GM21447 (cell line): Measurements from ENCODE around the gene SIM1.

Source experiments
- ATAC-seq: cut with Tn5 transposase; IDR thresholded peaks from one replicate; pipeline ENCODE4 v1.9.1; 2021; ENCODE audit not compliant: unreplicated experiment

Gene SIM1, protein sequence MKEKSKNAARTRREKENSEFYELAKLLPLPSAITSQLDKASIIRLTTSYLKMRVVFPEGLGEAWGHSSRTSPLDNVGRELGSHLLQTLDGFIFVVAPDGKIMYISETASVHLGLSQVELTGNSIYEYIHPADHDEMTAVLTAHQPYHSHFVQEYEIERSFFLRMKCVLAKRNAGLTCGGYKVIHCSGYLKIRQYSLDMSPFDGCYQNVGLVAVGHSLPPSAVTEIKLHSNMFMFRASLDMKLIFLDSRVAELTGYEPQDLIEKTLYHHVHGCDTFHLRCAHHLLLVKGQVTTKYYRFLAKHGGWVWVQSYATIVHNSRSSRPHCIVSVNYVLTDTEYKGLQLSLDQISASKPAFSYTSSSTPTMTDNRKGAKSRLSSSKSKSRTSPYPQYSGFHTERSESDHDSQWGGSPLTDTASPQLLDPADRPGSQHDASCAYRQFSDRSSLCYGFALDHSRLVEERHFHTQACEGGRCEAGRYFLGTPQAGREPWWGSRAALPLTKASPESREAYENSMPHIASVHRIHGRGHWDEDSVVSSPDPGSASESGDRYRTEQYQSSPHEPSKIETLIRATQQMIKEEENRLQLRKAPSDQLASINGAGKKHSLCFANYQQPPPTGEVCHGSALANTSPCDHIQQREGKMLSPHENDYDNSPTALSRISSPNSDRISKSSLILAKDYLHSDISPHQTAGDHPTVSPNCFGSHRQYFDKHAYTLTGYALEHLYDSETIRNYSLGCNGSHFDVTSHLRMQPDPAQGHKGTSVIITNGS

DNA sequence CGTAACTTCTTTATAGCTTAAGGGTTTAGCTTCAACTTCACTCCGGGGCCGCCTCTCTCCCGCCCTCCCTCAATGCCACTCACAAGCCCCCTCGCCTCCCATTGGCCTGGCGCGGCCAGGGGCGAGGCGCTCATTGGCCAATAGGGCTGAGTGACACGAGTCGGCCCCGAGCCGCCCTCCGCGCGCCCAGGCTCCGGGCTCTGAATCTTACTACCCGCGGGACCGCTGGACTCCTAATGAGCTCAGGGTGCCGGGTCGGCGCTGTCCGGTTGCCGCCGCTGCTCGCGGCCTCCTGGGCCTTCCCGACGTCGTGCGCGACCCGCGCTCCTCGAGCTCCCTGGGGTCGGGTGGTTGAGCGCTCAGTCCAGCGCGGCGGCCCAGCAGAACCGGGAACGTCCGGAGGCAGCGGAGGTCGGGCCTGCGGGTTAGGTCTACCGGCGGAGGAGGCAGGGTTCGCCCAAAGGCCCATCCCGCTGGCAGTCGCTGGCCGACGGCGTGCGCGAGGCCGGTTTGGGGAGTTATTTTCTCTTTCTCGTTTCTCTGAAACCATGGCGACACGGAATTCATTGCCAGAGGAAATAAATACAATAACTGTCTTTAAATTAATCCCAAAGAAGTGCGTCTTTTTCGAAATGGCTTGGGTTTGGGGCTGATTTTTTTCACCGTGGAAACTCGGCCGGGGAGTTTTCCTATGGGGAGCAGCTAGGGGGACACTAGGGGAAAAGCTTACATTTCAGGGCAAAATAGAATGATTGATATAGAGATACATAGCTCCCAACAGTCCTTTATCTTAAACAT, at the start of gene SIM1:
Gene SIM1, minus strand, starts transcription at position 19 of the 798 bp plus-strand sequence. CDS start 1,453 bp downstream, outside the sequence.
- peak; percentile 44 for ATAC-seq

DNA sequence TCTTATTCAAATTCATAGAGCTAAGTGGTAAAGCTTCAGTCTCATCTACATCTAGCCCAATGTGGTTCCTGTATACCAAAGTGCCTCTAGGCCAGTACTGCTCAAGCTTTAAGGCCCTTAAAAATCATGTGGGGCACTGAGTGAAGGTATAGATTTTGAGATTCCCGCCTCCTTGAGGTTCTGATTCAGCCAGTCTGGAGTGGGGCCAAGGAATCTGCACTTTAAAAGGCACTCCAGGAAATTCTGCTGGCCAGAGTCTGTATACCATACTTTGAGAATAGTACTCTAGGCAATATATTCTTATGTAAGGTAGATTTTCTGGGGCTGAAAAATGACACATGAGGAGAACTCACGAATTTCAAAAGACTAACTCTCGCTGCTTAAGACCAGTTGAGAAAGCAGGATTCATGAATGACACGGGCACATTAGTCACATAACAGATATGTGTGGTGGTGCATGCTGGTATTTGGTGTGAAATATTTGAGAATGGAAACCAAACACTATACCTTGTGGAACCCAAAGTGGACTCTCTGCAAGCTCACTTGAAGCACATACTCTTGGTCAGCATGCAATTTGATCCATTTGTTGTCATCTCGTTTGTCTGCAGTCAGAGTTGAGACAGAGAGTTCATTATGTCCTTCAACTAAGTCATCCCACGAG, 47.6 kb upstream of the SIM1 start:
- no peak for ATAC-seq

DNA sequence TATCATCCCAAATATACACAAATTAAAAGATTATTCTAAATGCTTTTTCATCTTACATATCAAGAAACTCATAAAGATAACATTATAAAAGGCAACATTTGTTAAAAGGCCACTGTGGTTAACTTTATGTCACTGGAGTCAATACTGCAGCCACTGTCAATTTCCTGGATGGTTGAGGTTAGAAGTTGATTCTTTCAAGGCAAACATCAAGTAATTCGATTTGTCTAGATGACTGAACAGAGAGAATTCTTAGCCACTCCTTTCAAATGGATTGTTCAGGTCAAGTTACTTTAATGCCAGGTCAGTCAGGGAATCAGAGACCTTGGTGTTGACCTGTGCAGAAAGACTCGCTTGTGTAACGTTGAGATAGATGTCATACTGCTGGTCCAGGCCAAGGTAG, 44.4 kb upstream of the SIM1 start:
- ATAC-seq = no peak

DNA sequence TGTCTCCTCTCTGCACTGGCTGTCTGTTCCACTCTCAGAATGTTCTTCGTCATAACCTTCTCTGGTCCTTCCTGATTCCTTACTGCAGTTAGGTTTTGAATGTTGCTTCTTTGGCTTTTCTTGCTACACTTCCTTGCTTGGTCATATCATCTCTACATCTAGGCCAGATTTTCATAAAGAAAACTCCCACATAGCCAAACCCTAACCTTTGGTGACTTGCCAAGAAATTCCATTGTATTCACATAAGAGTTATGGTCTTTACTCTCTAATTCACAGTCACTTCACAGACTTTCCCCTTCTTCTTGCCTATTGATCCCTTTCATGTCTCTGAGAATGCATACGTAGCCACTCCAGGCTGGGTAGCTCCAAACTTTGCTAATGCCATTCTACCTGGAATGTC, 41.9 kb upstream of the SIM1 start:
- no peak for ATAC-seq

DNA sequence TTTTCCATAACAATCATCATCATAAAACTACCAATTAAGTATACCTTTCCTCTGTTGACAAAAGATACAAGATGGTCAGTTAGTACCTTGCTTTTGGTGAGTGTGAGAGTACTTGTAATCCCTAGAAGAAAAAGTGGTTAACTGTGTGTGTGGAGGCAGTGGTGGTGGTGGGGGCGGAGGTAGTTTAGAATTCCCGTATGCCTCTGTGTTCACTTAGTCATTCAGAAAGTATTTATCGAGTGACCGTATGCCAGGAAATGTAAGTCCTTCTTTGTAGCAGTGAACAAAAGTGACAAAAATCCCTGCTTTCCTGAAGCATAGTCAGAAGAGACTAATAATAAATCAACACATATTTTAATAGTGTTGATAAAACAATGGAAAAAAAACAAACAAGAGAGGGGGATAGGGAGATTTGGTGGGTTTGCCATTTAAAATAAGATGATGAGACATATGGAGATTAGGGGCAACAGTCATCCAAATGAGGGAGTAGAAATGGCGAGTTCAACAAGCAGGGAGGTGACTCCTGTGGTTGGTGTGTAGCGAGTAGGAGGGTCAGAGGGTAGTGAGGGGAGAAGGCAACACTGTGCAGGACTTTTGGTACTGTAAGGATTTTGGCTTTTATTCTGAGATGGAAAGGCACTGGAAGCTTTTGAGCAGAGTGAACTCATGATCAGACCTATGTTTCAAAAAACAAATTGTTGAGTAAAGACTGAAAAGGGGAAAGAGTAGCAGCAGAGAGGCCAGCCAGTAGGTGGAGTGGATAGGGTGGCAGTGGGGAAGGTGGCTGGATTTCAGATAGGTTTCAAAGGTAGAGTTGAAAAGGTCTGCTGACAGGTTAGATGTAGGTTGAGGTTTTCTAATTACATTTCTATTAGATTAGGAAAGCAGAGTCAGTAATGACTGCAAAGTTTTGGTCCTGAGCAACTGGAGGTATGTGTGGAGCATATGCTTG, 40.3 kb upstream of the SIM1 start:
- no peak for ATAC-seq

DNA sequence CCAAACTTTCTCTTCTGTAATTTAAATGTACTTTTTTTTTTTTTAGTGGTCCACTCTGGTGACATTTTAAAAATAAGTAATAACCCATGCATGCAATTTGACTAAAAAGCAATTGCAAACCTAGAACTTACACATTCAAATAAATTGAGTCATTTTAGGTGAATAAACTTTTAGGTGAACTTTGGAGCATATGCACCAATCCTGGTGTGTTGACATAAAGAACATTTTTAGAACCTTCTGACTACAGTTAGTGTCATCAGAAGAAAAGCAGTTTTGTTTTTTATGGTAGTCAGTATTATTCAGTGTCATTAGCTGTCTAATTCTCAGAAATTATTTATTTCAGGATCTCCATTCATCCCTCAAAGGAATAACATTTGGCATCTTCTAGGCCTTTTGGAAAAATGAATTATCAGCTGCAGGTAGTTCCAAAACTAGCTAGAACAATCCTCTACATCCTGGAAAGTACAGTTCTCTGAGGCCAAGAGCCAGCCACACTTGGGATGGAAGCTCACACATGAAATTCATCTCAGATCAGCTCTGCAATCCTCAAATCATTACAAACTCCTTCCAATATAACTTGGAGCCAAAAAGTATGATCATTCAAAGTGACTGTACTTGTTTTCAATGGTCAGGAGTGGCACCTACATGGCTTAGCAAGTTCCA, 38.5 kb upstream of the SIM1 start:
- no peak for ATAC-seq

DNA sequence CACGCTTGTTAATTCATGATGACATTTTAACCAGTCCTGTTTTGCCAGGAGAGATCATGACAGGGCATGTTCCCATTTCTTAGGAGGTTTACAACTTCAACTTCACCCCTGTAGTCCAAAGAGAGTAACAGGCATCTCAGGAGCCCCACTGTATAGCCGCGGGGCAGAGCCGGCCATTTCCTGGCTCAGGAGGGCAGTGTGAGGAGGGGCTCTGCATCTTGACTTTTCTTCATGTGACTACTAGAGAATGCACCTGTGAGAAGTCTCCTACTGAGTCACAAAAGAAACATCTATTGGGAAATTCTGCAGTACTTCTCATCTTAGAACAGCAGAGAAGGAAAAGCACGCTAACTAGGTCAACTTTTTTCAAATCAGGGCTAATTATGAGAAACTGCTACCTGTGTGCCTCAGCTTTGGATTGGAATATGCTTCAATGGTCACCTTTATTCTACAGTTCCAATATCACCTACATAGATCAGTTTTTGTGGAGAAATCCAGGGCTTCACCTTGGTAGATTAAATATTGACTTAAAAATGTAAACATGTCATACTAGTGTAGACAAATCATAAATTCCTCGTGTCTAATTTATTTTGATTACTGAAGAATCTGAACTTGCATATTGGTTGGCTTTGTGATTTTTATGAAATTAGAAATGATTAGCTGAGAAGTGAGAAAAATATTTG, 28.6 kb upstream of the SIM1 start:
- no peak for ATAC-seq

DNA sequence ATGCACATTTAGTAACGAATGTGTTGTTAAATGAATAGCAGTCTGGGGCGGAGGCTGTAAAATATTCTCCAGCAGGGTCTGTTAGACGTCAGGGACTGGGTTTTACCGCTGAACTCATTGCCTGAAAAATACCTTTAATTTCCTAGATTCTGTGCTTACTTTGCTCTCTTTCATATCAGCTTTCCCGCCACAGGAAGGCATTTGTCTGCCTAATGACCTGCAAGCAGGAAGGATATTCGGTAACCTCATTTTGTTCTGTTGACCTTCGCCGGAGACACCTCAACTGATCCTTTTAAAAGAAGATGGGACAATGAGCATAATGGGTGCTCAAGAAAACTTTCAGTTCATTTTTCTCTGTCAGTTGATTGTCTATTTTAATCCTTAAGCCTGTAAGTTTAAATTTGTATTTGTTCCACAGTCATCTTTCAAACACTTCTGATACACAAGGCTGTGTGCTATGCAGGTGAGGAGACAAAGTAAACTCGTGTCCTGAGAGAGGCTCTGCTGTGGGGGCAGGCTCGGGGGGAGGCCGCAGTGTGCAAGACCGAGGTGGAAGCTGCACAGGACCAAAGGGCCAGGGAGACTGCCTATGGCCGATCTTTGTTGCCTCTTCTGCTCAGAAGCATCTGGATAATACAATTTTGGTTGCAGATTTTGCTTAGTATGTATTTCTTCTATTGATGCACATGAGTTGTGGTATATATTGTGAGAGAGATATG, 27.4 kb upstream of the SIM1 start:
- no peak for ATAC-seq

DNA sequence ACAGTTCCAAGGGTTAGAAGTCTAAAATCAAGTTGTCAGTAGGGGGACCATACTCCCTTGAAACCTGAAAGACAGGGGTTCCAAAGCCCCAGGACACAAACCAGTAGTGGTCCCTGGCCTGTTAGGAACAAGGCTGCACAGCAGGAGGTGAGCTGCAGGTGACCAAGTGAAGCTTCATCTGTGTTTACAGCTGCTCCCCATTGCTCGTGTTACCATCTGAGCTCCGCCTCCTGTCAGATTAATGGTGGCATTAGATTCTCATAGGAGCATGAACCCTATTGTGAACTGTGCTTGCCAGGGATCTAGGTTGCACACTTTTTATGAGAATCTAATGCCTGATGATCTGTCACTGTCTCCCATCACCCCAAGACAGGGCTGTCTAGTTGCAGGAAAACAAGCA, 25.3 kb upstream of the SIM1 start:
- ATAC-seq = no peak

DNA sequence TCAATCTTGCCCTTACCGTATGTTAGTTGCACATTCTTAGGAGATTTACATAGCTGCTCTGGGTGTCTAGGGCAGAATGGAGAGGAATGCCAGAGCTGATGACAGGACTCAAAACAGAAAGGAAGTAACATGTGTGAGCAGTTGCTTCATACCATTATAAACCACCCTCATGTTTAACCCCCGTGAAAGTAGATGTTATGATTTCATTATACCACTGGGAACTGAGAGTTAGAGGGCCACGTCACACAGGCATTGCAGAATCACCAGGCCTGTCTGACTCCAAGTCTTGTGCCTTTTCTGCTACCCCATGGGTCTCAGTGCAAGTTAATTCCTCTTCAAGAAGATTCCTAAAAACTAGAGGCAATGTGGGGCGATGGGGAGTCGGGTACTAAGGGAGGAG, 23.5 kb upstream of the SIM1 start:
- ATAC-seq = no peak

DNA sequence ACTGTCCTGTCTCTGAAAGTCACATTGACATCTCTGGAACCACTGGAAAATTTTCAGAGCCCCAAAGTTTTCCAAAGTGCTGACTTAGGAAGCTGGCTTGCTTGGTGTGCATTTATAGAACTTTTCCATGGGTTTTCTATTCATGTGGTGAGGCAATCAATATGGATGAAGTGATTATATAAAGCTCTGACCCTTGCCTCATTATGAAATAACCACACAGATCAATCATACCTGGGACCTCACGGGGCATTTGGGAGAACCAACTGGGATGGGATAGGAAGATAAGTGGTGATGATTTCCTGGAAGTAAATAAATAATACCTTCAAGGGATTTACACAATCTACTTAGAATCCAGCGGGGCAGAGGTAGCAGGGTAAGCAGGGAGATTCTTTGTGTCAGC, 22.9 kb upstream of the SIM1 start:
- no peak for ATAC-seq

DNA sequence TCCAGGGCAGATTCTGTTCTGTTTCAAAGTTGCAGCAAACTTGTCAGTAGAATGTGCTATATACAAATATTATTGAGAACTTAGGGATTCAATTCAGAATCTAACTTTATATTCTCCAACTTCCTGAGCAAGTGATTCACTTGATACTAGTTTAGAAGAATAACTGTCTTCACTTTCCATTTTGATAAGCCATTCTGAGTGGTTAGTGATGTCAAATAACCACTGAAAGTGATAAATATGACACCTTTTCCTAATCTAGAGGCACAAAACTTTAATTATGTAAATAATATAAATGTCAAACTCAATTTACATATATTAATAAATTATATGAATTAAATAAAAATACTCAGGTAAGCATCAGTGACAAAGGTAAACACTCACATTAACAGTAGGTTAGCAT, 20.5 kb upstream of the SIM1 start:
- ATAC-seq = no peak

DNA sequence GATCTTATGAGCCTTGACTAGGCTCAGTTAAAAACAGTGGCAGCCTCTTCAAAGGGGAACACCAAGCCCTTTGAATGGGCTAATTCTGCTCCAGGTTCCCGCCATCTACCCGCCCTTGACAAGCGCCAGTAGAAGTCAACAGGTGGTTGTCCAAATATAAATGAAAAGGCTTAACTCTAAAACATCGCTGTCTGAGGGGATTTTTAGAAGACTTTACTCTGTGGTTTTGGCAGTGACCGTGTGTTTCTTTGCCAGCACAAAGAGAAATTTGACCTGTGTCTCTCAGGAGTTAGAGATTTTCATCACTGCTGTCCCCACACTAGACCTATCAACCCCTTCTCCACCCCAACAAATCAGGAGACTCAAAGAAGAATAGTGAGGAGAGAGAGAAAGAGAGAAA, 19.8 kb upstream of the SIM1 start:
- ATAC-seq = no peak

DNA sequence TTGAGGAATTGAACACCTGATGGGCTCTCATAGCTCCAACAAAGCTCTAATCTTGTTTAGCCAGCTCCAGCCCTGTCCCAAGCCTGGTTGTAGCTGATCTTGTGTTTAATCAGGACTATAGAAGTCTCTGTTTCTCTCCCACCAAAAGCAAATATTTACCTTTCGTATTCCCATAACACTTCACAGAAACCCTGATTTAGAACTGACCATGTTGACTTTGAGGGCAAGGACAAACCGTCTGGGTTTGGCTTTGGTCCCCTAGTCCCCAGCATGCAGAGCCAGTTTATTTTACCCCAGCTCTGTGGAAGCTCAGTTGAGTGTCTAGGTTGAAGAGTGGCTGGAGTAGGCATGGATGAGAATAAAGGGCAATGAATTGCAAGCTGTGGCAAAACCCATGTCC, 18.0 kb upstream of the SIM1 start:
- no peak for ATAC-seq

DNA sequence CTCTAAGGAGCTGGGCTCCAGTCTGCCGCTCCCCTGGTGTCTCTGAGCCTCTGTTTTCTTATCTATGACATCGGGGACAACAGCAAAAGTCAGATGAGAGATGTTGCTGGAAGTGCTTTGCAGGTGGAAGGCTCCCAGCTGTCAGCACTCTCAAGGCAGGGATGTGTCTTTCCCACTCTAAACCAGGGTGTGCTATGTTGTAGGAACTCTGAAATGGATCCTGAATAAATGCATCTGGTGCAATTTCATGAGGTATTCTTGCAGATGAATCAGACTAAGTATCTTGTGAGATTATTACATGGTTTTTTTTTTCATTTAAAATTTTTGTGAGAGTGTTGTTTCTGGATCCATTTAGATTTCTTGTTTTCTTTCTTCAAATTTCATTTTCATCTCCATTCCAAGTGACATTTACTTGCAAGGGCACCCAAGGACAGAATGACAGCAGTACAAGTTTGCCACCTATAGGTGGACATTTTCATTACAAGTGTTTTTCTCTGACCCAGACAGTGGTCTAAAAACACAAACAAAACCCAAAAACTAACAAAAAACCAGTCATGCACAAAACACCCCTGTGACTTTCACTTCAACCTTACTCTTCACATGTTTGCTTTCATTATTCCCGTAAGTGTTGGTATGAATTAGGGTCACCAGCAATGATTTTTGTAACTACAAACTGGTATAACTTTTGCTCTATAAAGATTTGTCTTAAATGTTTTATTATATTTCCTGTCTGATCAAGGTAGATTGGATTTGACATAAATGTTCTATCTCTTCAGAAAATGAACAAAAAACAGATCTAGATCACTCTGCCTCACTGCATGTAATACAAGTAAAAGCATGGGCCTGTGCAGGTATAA, 14.7 kb upstream of the SIM1 start:
- no peak for ATAC-seq

DNA sequence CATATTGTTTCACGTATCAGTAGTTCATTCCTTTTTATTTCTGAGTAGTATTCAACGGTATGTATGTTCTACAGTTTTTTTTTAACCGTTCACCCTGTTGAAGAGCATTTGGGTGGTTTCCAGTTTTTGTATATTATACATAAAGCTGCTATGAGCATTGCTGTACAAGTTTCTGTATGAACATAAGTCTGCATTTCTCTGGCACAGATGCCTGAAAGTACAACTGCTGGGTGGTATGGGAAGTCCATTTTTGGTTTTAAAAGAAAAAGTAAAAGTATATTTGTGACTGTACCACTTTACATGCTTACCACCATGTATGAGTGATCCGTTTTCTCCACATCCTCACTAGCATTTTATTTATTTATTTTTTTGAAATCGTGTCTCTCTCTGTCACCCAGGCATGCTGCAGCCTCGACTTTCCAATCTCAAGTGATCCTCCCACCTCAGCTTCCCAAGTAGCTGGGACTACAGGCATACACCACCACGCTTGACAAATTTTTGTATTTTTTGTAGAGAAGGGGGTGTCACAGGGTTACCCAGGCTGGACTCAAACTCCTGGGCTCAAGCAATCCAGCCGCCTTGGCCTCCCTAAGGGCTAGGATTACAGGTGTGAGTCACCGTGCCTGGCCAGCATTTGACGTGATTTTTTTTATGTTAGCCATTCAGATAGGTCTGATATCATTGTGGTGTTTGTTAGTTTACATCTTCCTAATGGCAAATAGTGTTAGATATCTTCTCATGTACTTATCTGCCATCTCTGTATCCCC, 11.0 kb upstream of the SIM1 start:
- ATAC-seq = peak; percentile 66

DNA sequence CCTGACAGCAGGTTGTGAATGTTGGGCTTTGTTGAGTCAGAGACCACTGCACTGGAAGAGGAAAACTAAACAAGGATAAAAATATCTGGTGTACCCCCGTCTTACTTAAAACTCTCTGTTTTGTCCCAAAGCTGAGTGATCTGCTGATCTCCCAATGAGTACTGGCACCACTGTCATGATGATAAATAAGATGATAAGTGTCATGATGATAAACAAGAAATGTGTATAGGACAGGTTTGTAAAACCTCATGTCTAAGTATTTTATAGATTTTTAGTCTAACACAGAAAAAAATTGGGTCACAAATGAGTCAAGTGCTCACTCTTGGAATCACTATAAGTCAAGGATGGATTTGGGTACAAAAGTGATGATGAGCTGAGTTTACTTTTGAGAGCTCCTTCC, 8.5 kb upstream of the SIM1 start:
- no peak for ATAC-seq
